Activated naive CD4-positive, alpha-beta T cell treated with anti-CD3 and anti-CD28 coated beads for 36 hours (primary cell): ENCODE results near the gene CBLL1. TPM values are rescaled to one million over a fixed set of nuclear protein-coding genes. Genes with fewer than 3 reads are reported as not detected.

Experiments
- CTCF ChIA-PET: fragments of 350-600 bp; sonication (Branson Sonifier 250); formaldehyde crosslinking; loops from one replicate; lab custom pipeline; 2021; ENCODE audit warnings: antibody characterized with exemption; lab: Charles Lee
- DNase-seq: peaks from one replicate; pipeline ENCODE4 v3.0.0-alpha.2; 2020
- H3K27ac Mint-ChIP-seq: one replicate; pipeline ENCODE4 v1.8.0; 2021; ENCODE audit warnings: mild to moderate bottlenecking, mixed read lengths
- H3K27me3 Mint-ChIP-seq: one replicate; pipeline ENCODE4 v1.8.0; 2021; ENCODE audit warnings: low read depth, mixed read lengths
- H3K36me3 Mint-ChIP-seq: one replicate; pipeline ENCODE4 v1.8.0; 2021; ENCODE audit warnings: low read depth, mixed read lengths
- H3K4me1 Mint-ChIP-seq: one replicate; pipeline ENCODE4 v1.8.0; 2021; ENCODE audit warnings: low read depth, mixed read lengths
- H3K4me3 Mint-ChIP-seq: one replicate; pipeline ENCODE4 v1.8.0; 2021; ENCODE audit warnings: mild to moderate bottlenecking, moderate library complexity, mixed read lengths
- H3K9me3 Mint-ChIP-seq: one replicate; pipeline ENCODE4 v1.8.0; 2021; ENCODE audit warnings: mixed read lengths
- intact Hi-C: fragments of 100-400 bp; cut with micrococcal nuclease; formaldehyde crosslinking; loops from one replicate; pipeline ENCODE4 v1.15.1; 2023
- total RNA-seq, 2 experiments: library from RNA; stranded (reverse); gene quantifications; one replicate each; pipeline ENCODE4 v1.2.3, GENCODE V29; 2021

The CBLL1 gene
- total RNA-seq, 2 experiments from 2014 or later = 31.6 to 32.1 TPM

DNA sequence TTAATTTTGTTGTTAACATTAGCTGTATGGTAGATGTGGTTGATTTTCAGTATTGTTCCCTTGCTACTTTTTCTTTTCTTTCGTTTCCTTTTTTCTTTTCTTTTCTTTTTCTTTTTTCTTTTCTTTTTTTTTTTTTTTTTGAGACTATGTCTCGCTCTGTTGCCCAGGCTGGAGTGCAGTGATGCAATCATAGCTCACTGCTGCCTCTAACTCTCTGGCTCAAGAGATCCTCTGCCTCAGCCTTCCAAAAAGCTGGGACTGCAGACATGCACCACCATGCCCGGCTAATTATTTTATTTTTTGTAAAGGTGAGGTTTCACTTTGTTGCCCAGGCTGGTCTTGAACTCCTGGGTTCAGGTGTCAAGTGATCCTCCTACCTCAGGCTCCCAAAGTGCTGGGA is 44.7 kb downstream of the CBLL1 start:
- H3K4me1 Mint-ChIP-seq = peaks cover 14% of the 10 kb centered on the region
- intact Hi-C loops = no loop called here
- H3K4me3 Mint-ChIP-seq = no peak overlapping the region

DNA sequence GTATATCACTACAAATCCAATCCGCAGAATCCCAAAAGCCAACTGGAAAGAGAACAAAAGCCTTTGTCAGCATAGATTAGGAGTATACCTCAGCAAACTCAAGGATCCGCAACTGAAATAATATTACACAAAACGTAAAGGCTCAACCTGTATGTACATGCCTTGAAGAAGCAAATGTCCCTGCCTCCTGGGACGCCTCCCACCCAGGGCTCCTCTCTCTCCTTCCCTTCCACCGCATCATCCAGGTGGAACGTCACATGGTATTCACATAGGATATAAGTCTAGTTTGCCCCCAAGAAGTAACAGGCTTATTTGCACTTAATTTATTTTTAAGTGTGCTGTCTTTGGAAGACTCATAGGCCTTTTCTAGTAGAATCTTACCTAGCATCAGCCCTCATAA is 45.7 kb downstream of the CBLL1 start:
- no peak for DNase-seq
- peaks cover 14% of the 10 kb centered on the region for H3K4me1 Mint-ChIP-seq
- no peaks in the 10 kb centered on the region for H3K9me3 Mint-ChIP-seq
- H3K27me3 Mint-ChIP-seq = peaks cover 12% of the 10 kb centered on the region
- H3K4me3 Mint-ChIP-seq = no peak overlapping the region
- intact Hi-C loops = no loop called here
- CTCF ChIA-PET = no interaction called here
- no peak overlapping the region for H3K27ac Mint-ChIP-seq
- H3K36me3 Mint-ChIP-seq = no peaks in the 10 kb centered on the region

More for the DNA sequence above, 44.7 kb downstream of the CBLL1 start:
- Mint-ChIP-seq H3K36me3 (no peaks in the 10 kb centered on the region), H3K9me3 (no peaks in the 10 kb centered on the region), H3K27ac (no peak overlapping the region), H3K27me3 (peaks cover 6% of the 10 kb centered on the region)
- DNase-seq = no peak
- CTCF ChIA-PET = interaction anchor here (0.6 kb wide), 1 partner anchor 23 kb away, joined by 3 read pairs; no protein-coding TSS in a partner anchor

DNA sequence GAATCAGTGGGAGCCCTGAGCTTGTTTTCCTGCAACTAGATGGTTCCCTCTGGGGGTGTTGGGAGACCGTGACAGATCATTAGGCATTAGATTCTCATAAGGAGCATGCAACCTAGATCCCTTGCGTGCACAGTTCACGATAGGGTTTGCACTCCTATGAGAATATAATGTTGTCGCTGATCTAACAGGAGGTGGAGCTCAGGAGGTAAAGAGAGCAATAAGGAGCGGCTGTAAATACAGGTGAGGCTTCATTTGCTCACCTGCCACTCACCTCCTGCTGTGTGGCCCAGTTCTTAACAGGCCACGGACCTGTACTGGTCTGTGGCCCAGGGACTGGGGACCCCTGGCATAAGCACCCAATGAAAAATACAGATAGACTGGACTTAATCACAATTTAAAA is 48.4 kb downstream of the CBLL1 start:
- peaks cover 12% of the 10 kb centered on the region for H3K27me3 Mint-ChIP-seq
- no peaks in the 10 kb centered on the region for H3K9me3 Mint-ChIP-seq
- H3K36me3 Mint-ChIP-seq = no peaks in the 10 kb centered on the region
- H3K4me3 Mint-ChIP-seq = no peak overlapping the region
- CTCF ChIA-PET = interaction anchor here (0.6 kb wide), 1 partner anchor 763 kb away, joined by 3 read pairs; no protein-coding TSS in a partner anchor
- no peak for DNase-seq
- no peak overlapping the region for H3K27ac Mint-ChIP-seq
- no peaks in the 10 kb centered on the region for H3K4me1 Mint-ChIP-seq
- intact Hi-C loops = no loop called here

DNA sequence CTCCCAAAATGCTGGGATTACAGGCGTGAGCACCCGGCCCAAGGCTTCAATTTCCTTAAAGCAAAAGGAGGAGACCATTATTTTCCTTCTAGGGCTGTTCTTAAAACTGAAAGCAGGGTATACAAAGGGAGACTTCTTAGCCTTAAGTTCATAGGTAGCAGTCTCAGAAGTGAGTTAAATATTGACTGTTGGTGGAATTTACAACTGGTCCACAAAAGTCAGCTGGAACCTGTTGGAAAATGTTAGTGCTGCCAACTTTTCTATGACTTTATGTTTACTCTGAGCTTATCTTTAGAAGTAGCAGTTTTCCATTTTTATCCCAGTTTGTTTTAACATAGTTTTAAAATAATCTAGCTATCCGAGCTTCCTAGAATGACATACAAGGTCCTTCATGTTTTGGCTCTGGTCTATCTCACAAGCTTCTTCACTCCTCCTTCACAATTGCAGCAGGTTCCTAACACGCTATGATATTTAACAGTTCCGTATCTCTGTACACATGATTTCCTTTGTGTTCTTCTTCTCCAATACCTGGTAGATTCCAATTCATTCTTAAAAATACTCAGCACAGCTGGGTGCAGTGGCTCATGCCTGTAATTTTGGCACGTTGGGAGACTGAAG is 55.8 kb downstream of the CBLL1 start:
- DNase-seq = no peak

DNA sequence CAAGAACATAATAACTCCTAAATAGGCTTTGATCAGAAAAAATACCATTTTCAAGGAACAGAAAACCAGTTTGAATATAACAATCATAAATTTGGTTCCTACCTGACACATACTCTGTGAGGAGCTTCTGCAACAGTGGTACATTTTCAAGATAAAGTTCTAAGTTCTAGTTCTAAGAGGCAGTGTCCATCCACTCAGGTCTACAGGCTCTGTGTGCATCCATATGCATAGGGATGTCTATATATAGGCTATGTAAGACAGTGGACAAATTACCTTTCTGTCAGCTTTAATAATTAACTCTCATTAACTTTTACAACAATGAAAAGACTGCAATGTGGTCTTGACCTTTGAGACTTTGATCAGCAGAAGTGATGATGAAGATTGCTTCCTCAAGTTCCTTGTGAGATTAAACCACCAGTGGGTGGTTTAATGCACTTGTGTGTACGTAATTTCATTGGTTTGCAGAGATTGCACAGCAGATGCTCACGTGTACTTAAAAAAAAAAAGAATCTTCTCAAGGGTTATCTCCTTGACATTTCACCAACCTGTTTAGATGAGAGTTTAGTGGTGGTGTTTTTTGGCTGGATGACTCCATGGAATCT is 59.2 kb downstream of the CBLL1 start, which contains the start of gene SLC26A3:
Gene SLC26A3 (minus strand): TSS at position 215 of the 602 bp plus-strand sequence. CDS start 8,714 bp downstream, outside the sequence.
- Mint-ChIP-seq H3K36me3 (no peaks in the 10 kb centered on the region), H3K27me3 (peaks cover 3% of the 10 kb centered on the region), H3K27ac (no peak within 1 kb of the TSS), H3K4me1 (no peaks in the 10 kb centered on the region), H3K4me3 (no peak within 1 kb of the TSS), H3K9me3 (no peaks in the 10 kb centered on the region)
- CTCF ChIA-PET = interaction anchor here (0.6 to 0.7 kb wide), 2 partner anchors 138 to 820 kb away, joined by 3 read pairs; no protein-coding TSS in a partner anchor
- intact Hi-C loops = no loop called here
- no peak for DNase-seq

More for the DNA sequence above, 55.8 kb downstream of the CBLL1 start:
- Mint-ChIP-seq H3K4me1 (no peaks in the 10 kb centered on the region), H3K4me3 (no peak overlapping the region), H3K27ac (no peak overlapping the region), H3K9me3 (no peaks in the 10 kb centered on the region), H3K27me3 (peaks cover 3% of the 10 kb centered on the region), H3K36me3 (no peaks in the 10 kb centered on the region)
- CTCF ChIA-PET = no interaction called here
- intact Hi-C loops = no loop called here

DNA sequence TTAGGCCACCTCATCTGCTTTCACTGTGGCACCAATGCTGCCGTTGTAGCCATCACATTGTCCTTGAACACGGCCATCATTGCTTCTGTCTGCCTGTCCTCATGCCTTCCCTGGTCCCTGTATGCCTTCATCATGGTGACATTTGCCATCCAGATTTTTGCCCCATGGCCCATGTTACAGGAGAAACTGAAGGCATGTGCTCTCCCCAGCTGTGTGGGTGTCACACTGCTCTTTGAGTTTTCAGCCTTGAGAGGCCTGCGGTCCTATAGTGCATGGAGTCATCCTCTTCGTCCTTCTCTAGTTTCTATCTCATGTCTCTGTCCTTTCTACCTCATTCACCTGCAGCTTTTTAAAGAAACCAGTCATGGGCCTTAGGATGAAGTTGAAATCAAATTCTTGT is 65.2 kb downstream of the CBLL1 start:
- Mint-ChIP-seq H3K27ac (no peak overlapping the region), H3K9me3 (no peaks in the 10 kb centered on the region), H3K36me3 (no peaks in the 10 kb centered on the region), H3K4me3 (no peak overlapping the region), H3K4me1 (peaks cover 10% of the 10 kb centered on the region), H3K27me3 (no peaks in the 10 kb centered on the region)
- DNase-seq = no peak
- CTCF ChIA-PET = interaction anchor here (0.6 kb wide), 1 partner anchor 66 kb away, joined by 3 read pairs; no protein-coding TSS in a partner anchor
- intact Hi-C loops = no loop called here

DNA sequence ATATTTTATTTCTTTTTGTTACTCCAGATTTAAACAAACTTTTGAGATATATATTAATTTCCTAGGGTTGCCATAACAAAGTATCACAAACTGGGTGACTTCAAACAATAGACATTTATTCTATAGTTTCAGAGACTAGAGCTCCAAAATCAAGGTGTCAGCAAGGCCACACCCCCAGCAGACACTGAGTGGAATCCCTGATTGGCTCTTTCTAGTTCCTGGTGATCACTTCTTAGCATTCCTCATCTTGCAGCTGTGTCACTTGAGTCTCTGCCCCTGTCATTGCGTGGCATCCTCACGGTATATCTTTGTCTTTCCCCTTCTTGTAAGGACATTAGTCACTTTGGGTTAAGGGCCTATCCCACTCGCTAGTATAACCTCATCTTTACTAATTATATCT is 66.7 kb downstream of the CBLL1 start:
- Mint-ChIP-seq H3K36me3 (no peaks in the 10 kb centered on the region), H3K9me3 (peaks cover 2% of the 10 kb centered on the region), H3K4me3 (no peak overlapping the region), H3K27me3 (no peaks in the 10 kb centered on the region), H3K27ac (no peak overlapping the region), H3K4me1 (peaks cover 23% of the 10 kb centered on the region)
- peak; percentile 17 for DNase-seq
- intact Hi-C loops = loop anchor here (10.0 kb wide), 2 partner anchors 636 to 1446 kb away; no protein-coding TSS in a partner anchor
- CTCF ChIA-PET = interaction anchor here (0.6 kb wide), 1 partner anchor 353 kb away, joined by 5 read pairs; no protein-coding TSS in a partner anchor

Other genes with a start within 250 kb of the CBLL1 start
- 10 to 100 TPM; 52.0 to 62.8 TPM for gene COG5, start 180.2 kb upstream of the CBLL1 start, total RNA-seq
- gene DUS4L, start 180.2 kb upstream of the CBLL1 start, total RNA-seq = 10 to 100 TPM; 10.8 to 12.3 TPM
- gene BCAP29, start 163.9 kb upstream of the CBLL1 start, total RNA-seq = 10 to 100 TPM; 18.9 to 21.0 TPM
- 1 to 10 TPM in 1 of 2 experiments, under 1 TPM in 1; 0.74 to 1.3 TPM for gene SLC26A4, start 83.3 kb upstream of the CBLL1 start, total RNA-seq
- gene SLC26A3, start 59.1 kb downstream of the CBLL1 start, total RNA-seq = not detected
- 10 to 100 TPM; 92.6 to 96.8 TPM for gene DLD, start 147.0 kb downstream of the CBLL1 start, total RNA-seq